Measurements from ENCODE around the gene ZNF624. TPM values are rescaled to one million over a fixed set of nuclear protein-coding genes. Genes with fewer than 3 reads are reported as not detected.
"Not testable (repeated sequence)": the region's sequence is repeated elsewhere in the genome, so short reads cannot be mapped to it uniquely, and the experiment has no call there.

ZNF624 gene
- 3.4 TPM for total RNA-seq
- long read RNA-seq, partial matches to known transcripts: 0 of 1 reads
- long read RNA-seq, other reads (novel, unspliced or antisense): 1 of 1 reads

DNA sequence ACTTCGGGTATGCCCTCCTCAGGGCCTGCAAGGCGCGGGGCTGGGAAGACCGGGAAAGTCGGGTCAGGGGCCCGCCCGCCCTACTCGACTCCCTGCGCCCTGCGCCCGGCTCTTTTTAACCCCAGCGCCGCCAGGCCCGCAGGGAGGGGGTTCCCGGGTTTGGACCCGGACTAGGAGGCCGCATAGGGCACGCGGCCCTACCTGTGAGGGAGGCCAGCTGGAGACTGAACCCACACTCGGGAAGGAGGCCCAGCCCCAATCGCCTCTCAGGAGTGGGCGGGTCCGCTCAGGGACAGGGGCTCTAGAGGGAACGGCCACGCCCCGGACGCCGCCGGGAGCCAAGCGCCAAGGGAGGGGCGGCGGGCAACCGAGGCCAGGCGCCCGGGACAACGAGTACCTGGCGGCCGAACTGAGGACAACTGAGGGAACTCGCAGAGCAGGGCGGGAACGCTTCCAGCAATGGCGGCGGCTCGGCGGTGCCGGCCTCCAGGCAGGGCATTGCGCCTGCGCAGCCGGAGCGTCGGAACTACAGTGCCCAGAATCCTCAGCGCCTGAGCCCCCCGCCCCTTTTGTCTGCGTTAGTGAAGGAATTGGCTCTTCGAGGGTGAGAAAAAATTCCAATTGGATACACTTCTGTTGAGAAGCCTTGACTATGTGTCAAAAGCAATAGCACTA is at the start of gene ZNF624:
Gene ZNF624 (minus strand): TSS at position 484 of the 675 bp plus-strand sequence.
- intact Hi-C loops (cut with DNase I): loop anchor here (5.0 kb wide), 1 partner anchor 116 kb away; no protein-coding TSS in a partner anchor
- DNase-seq (ENCODE audit: low spot score): peak; percentile 95

DNA sequence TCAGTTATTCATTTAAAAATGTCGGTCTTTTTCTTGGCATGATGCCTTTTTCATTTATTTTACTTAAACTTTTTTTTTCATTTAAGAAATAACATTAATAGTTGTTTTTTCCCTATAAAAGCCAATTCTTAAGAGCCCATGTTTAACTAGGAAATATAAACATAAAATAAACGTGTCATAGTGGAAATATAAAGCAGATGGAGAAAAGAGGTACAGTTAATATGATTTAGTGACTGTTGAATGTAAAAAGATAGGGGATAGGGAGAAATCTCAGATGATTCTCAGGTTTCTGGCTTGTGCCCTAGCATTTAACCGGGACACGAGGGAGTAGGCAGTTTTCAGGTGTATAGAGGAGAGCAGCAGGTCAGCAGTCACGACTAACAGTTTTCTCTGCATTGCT is 44.0 kb upstream of the ZNF624 start:
- DNase-seq (ENCODE audit: low spot score); intact Hi-C loops (cut with DNase I): not testable (repeated sequence)

DNA sequence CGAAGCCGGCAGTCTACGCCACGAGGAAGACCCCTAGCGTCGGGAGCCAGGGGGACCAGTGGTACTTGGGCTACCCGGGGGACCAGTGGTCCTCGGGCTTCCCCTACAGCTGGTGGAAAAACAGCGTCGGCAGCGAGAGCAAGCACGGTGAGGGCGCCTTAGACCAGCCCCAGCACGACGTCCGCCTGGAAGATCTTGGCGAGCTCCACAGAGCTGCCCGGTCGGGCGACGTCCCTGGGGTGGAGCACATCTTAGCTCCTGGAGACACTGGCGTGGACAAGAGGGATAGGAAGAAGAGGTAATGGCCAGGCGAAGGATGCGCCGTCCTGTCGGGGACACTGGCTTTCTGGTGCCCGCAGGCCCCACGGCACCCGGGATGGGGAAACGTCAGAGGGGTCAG is 36.8 kb upstream of the ZNF624 start:
- intact Hi-C loops (cut with DNase I); DNase-seq (ENCODE audit: low spot score): not testable (repeated sequence)

GRCh38 chr17:16689731-16690281 is 36.2 kb upstream of the ZNF624 start, which contains the start of gene CCDC144A:
Gene CCDC144A, plus strand, starts transcription at chr17:16690241. Its CDS starts 160 bp downstream, at chr17:16690401.
- DNase-seq (ENCODE audit: low spot score): not testable (repeated sequence)

DNA sequence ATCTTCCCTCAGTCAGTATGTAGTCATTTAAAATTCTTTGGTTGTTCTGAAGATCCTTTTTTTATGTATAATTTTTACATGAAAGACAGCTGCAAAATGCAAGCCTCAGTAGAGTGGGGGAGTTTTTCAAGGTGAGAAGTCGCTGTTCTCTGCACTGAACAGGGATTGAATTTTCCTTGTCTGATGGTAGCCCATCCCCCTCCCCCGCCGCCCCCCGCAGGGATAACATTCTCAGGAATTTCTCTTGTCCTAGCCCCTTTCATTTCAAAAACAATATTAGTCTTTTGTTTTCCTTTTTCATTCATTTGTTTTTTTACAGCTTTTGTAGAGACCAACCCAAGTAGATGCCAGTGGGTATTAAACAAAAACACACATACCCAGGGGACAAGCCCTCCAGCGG is 33.5 kb upstream of the ZNF624 start:
- intact Hi-C loops (cut with DNase I); DNase-seq (ENCODE audit: low spot score): not testable (repeated sequence)

More at GRCh38 chr17:16689731-16690281, 36.2 kb upstream of the ZNF624 start, which contains the start of gene CCDC144A:
- intact Hi-C loops (cut with DNase I): not testable (repeated sequence)

GRCh38 chr17:16686019-16686418 is 32.4 kb upstream of the ZNF624 start:
- DNase-seq (ENCODE audit: low spot score); intact Hi-C loops (cut with DNase I): not testable (repeated sequence)

DNA sequence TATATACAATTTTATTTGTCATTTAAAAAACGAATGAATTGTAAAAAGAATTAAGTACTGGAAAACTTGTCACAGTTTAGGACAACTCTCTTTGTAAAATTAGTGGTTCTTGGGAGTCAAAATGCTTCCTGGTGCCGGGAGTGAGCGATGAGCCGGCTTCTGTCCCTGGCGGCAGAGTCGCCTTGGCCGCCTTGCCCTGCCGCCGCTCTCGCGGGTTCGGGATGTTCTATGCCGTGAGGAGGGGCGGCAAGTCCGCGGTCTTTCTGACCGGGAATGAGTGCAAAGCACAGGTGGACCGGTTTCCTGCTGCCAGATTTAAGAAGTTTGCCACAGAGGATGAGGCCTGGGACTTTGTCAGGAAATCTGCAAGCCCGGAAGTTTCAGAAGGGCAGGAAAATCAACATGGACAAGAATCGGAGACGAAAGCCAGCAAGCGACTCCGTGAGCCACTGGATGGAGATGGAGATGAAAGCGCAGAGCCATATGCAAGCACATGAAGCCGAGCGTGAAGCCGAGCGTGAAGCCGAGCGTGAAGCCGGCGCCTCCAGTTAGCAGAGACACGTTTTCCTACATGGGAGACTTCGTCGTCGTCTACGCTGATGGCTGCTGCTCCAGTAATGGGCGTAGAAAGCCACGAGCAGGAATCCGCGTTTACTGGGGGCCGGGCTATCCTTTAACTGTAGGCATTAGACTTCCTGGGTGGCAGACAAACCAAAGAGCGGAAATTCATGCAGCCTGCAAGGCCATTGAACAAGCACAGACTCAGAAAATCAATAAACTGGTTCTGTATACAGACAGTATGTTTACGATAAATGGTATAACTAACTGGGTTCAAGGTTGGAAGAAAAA is 29.9 kb upstream of the ZNF624 start:
- DNase-seq (ENCODE audit: low spot score); intact Hi-C loops (cut with DNase I): not testable (repeated sequence)

DNA sequence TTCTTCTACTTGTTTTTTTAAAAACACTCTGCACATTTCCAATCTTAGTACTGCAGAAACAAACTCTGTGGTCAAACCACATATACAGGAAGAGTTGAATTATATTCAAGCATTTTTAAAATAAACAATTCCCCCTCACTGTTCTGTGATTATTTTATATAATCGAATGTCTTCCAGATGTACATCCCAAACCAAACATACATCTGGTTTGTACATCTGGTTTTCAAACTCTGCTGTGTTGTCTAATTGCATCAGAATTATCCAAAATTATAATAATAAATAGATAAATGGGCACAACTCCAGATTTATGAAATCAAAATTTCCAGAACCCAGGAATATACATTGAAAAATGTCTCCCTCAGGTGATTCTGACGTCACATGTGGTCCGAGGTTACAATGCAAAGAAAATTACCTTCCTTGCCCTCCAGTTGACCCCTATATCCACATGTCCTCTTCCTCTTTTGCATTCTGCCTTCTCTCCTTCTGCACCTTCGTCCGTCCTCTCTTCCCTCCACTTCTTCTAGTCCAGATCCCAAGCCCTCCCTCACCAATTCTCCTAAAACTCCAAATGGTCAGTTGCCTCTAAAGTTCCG is 23.1 kb upstream of the ZNF624 start:
- no peak for DNase-seq (ENCODE audit: low spot score)
- intact Hi-C loops (cut with DNase I): no loop called here

- DNase-seq (ENCODE audit: low spot score); intact Hi-C loops (cut with DNase I): not testable (repeated sequence)
Measured at GRCh38 chr17:16666907-16667636, 13.4 kb upstream of the ZNF624 start.

DNA sequence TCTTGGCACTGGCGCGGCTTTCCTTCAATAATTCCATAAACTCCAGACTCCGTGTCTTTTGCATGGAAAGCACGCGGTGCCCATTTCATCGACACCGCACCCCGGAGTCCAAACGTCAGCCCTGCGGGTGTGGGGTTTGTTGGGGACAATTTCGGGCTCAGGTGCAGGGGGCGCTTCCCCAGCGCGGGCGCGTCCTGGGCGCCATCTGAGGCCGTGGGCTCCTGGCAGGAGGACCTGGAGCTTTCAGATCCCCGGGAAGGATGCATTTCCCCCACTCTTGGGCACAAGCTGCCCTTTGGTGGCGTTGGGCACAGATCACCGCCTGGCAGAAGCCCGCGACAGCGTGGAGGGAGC is 12.9 kb upstream of the ZNF624 start:
- intact Hi-C loops (cut with DNase I); DNase-seq (ENCODE audit: low spot score): not testable (repeated sequence)

- intact Hi-C loops (cut with DNase I): no loop called here
- DNase-seq (ENCODE audit: low spot score): no peak
Measured at GRCh38 chr17:16662936-16663335, 9.3 kb upstream of the ZNF624 start.

- DNase-seq (ENCODE audit: low spot score): no peak
- intact Hi-C loops (cut with DNase I): no loop called here
Measured at GRCh38 chr17:16661217-16661616, 7.6 kb upstream of the ZNF624 start.

DNA sequence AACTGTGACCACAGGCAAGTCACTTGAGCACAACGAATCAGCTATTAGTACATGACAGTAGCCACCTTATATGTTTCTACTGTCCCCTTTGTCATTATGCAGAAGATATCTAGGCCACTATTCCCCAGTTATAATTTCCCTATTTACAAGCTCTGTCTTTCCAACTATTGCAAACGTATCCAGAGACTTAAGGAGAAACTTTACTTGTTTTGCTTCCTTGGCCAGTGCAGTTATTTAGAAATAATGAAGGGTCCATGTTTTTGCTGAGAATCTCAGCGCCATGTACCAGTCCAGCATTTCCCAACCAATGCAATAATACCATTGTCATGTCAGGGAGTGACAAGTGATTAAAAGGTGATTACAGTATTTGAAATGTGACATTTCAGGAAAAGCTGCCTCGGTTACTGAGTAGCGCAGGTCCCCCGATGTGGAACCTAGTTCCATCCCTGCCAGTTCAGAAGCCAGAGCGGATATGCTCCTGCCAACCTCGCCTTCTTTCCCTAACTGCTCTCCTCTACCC is 743 bp downstream of the ZNF624 start:
- intact Hi-C loops (cut with DNase I): loop anchor here (5.0 kb wide), 1 partner anchor 116 kb away; no protein-coding TSS in a partner anchor
- no peak for DNase-seq (ENCODE audit: low spot score)

- intact Hi-C loops (cut with DNase I): loop anchor here (5.0 kb wide), 1 partner anchor 115 kb away; no protein-coding TSS in a partner anchor
- no peak for DNase-seq (ENCODE audit: low spot score)
Measured at GRCh38 chr17:16652252-16652651, 1.4 kb downstream of the ZNF624 start.

DNA sequence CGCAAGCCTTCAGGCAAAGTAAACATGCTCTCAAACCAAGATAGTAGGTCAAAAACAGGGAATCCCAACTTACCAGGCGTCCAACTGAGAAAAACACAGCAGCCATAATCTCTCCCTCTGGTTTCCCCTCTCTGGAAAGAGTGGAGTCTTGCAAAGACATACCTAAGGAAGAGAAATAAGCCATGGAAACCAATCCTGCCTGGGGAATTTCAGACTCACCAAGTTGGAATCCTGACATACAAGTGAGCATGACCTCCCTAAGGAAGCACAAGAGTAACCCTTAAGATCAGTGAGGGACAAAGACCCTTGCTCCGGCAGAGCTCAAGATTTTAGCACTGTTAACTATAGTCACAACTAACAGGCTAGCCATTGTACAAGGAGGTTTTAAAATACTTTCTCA is 4.1 kb downstream of the ZNF624 start:
- intact Hi-C loops (cut with DNase I): no loop called here
- DNase-seq (ENCODE audit: low spot score): no peak

DNA sequence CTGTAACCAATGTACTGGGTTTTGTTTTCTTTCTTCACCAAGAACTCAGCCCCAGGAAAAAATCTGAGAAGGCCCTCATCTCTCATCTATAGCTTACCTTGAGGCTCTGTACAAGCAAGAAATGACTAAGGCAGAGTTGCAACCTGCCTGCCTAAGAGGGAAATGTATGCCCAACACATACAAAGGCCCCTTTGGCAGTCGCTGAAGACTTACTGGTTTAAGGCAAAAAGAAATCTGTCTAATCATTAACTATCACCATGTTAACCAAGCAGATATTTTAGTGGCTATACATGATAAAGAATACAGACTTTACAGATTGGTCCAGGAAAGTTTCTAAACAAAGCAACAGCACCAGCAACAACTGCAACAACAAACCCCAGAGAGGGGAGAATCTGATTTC is 14.2 kb downstream of the ZNF624 start:
- intact Hi-C loops (cut with DNase I): no loop called here
- DNase-seq (ENCODE audit: low spot score): no peak

- DNase-seq (ENCODE audit: low spot score): no peak
Measured at GRCh38 chr17:16623282-16623681, 30.4 kb downstream of the ZNF624 start.

DNA sequence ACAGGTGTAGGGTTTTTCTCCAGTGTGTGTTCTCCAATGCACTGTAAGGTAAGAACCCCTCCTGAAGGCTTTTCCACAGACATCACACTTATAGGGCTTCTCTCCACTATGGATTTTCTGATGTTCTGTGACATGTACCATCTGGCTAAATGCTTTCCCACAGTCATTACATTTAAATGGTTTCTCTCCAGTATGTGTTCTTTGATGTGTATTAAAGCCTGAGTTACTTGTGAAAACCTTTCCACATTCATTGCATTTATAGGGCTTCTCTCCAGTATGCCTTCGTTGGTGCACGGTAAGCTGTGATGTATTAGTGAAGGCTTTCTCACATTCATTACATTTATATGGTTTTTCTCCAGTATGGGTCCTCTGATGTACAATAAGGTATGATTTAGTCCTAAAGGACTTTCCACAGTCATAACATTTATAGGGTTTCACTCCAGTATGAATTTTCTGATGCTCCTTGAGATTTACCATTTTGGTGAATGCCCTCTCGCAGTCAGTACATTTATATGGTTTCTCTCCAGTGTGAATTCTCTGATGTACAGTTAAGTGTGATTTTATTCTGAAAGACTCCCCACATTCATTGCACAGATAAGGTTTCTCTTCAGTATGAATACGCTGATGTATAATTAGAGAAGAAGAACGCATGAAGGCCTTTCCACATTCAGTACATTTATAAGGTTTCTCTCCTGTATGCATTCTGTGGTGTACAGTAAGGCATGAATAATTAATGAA is 30.9 kb downstream of the ZNF624 start:
- intact Hi-C loops (cut with DNase I): no loop called here
- DNase-seq (ENCODE audit: low spot score): no peak

More at GRCh38 chr17:16623282-16623681, 30.4 kb downstream of the ZNF624 start:
- intact Hi-C loops (cut with DNase I): no loop called here
